HFFc6 (cell line): ENCODE data around the gene PRSS53. TPM values are rescaled to one million over a fixed set of nuclear protein-coding genes. Genes with fewer than 3 reads are reported as not detected.

Experiments
- DNase-seq: peaks from one replicate; pipeline ENCODE4 v3.0.0-alpha.2; 2018
- H3K27ac Mint-ChIP-seq: 2 replicates; pipeline ENCODE4 v1.8.0; 2020; ENCODE audit warnings: mild to moderate bottlenecking, mixed read lengths
- H3K27me3 Mint-ChIP-seq: 2 replicates; pipeline ENCODE4 v1.8.0; 2021; ENCODE audit warnings: mild to moderate bottlenecking, moderate library complexity, mixed read lengths; ENCODE audit not compliant: insufficient read depth
- H3K36me3 Mint-ChIP-seq: 2 replicates; pipeline ENCODE4 v1.8.0; 2021; ENCODE audit warnings: low read depth, mixed read lengths
- H3K4me1 Mint-ChIP-seq: 2 replicates; pipeline ENCODE4 v1.8.0; 2020; ENCODE audit warnings: low read depth, mixed read lengths
- H3K4me3 Mint-ChIP-seq: 2 replicates; pipeline ENCODE4 v1.8.0; 2020; ENCODE audit warnings: mild to moderate bottlenecking, moderate library complexity, mixed read lengths
- H3K9me3 Mint-ChIP-seq: 2 replicates; pipeline ENCODE4 v1.8.0; 2020; ENCODE audit warnings: mild to moderate bottlenecking, mixed read lengths
- total RNA-seq, 6 experiments: library from RNA; stranded (reverse); fragmentation: NEBNext Ultra II Directional; extraction: Animal tissue kit (Norgen Biotek cat#: 25700); gene quantifications; 2 replicates in 1 of 6; 3 replicates in 5 of 6; pipeline ENCODE4 v1.2.3, GENCODE V29; 2021
- TF ChIP-seq, protein P1 (sequence below): fragments of 200-600 bp; sonication (generic); IDR thresholded peaks from 2 replicates; pipeline ENCODE4 v1.5.0; 2021; ENCODE audit warnings: antibody characterized with exemption, mild to moderate bottlenecking

The PRSS53 gene
- total RNA-seq, 6 experiments from 2014 or later, result 0.85 to 2.6 (median 1.4) TPM

DNA sequence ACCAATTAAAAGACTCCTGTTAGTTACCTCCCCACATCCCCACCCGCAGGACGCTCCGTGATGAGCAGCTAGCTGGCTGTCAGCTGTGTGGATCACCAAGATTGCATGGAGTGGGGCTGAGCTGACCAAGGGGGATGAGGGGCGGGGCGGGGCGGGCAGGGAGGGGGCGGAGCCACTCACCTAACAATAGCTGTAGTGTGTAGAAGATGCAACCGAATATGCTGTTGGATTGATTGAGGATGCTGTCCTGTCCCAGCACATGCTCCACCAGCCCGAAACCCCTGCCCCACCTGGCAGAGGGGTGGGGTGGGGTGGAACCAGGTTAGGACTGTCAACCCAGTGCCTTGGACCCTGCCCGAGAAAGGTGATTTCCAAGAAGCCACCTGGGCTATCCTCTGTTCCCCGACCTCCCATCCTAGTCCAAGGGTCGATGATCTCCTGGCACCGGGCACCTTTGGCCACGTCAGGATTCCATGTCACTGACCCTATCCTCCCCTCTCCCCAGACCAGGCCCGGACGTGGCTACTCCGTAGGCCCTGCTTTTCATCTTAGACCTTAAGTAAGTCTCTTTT lies 4.5 kb upstream of the PRSS53 start:
- peak overlapping the region; percentile 85; the same call in 1 of the 2 replicates for H3K27ac Mint-ChIP-seq
- peak; percentile 21 for DNase-seq
- no peaks in the 10 kb centered on the region for H3K9me3 Mint-ChIP-seq
- peak overlapping the region; percentile 98 for H3K4me3 Mint-ChIP-seq
- TF ChIP-seq, protein P1, sequence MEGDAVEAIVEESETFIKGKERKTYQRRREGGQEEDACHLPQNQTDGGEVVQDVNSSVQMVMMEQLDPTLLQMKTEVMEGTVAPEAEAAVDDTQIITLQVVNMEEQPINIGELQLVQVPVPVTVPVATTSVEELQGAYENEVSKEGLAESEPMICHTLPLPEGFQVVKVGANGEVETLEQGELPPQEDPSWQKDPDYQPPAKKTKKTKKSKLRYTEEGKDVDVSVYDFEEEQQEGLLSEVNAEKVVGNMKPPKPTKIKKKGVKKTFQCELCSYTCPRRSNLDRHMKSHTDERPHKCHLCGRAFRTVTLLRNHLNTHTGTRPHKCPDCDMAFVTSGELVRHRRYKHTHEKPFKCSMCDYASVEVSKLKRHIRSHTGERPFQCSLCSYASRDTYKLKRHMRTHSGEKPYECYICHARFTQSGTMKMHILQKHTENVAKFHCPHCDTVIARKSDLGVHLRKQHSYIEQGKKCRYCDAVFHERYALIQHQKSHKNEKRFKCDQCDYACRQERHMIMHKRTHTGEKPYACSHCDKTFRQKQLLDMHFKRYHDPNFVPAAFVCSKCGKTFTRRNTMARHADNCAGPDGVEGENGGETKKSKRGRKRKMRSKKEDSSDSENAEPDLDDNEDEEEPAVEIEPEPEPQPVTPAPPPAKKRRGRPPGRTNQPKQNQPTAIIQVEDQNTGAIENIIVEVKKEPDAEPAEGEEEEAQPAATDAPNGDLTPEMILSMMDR, result no peak
- H3K36me3 Mint-ChIP-seq, result peaks cover 6% of the 10 kb centered on the region
- H3K4me1 Mint-ChIP-seq, result peaks cover 38% of the 10 kb centered on the region
- H3K27me3 Mint-ChIP-seq, result peaks cover 4% of the 10 kb centered on the region; the same call in 1 of the 2 replicates

- TF ChIP-seq, protein P1, result no peak
- Mint-ChIP-seq H3K4me3 (peak overlapping the region; percentile 52), H3K27ac (peak overlapping the region; percentile 74; the same call in 1 of the 2 replicates), H3K4me1 (peaks cover 38% of the 10 kb centered on the region), H3K36me3 (peaks cover 6% of the 10 kb centered on the region), H3K9me3 (no peaks in the 10 kb centered on the region), H3K27me3 (peaks cover 4% of the 10 kb centered on the region; the same call in 1 of the 2 replicates)
- DNase-seq, result peak; percentile 57
Observed at GRCh38 chr16:31092330-31092729, 3.6 kb upstream of the PRSS53 start.

GRCh38 chr16:31090540-31090939 lies 1.8 kb upstream of the PRSS53 start:
- Mint-ChIP-seq H3K9me3 (no peaks in the 10 kb centered on the region), H3K4me1 (peaks cover 33% of the 10 kb centered on the region), H3K4me3 (no peak overlapping the region), H3K36me3 (peaks cover 6% of the 10 kb centered on the region), H3K27ac (peak overlapping the region; percentile 82), H3K27me3 (peaks cover 5% of the 10 kb centered on the region)
- DNase-seq, result peak; percentile 53
- TF ChIP-seq, protein P1, result no peak

GRCh38 chr16:31089199-31089598 lies 456 bp upstream of the PRSS53 start:
- H3K27me3 Mint-ChIP-seq, result peaks cover 5% of the 10 kb centered on the region
- peak overlapping the region; percentile 13; the same call in 1 of the 2 replicates for H3K27ac Mint-ChIP-seq
- peaks cover 28% of the 10 kb centered on the region for H3K4me1 Mint-ChIP-seq
- no peak for DNase-seq
- no peak overlapping the region for H3K4me3 Mint-ChIP-seq
- H3K36me3 Mint-ChIP-seq, result peaks cover 6% of the 10 kb centered on the region
- TF ChIP-seq, protein P1, result no peak
- no peaks in the 10 kb centered on the region for H3K9me3 Mint-ChIP-seq

DNA sequence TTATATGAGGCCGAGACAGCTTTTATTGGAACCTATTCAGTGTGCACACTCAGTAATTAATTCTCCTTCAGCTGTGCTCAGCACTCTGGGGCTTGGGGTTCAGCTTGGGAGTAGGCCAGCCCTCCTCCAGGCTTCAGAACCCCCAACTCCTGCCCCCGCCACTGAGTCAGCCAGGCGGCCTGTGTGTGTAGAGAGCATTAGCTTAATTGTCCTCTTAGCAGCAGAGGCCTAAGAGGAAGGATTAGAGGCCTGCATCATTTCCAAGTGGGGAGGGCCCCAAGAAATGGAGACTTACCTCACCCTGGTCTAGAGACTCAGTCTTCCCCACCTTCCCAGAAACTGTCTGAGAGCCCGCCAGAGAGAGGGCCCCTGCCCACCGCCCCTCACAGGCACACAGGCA lies 772 bp downstream of the PRSS53 start:
- no peak for DNase-seq
- H3K9me3 Mint-ChIP-seq, result no peaks in the 10 kb centered on the region
- peaks cover 17% of the 10 kb centered on the region for H3K4me1 Mint-ChIP-seq

More for the DNA sequence above, 772 bp downstream of the PRSS53 start:
- Mint-ChIP-seq H3K4me3 (no peak overlapping the region), H3K36me3 (peaks cover 6% of the 10 kb centered on the region), H3K27ac (no peak overlapping the region), H3K27me3 (peaks cover 3% of the 10 kb centered on the region)
- TF ChIP-seq, protein P1, result no peak
